Measurements from ENCODE around the gene MKS1.

MKS1 gene

GRCh38 chr17:58176200-58176599, 42.9 kb downstream of the MKS1 start:
- no peak overlapping the region for H3K27ac ChIP-seq (ENCODE audit: extremely low read depth, low read depth, low read length)
- H3K36me3 ChIP-seq (ENCODE audit: control insufficient read depth in 2 of 2, insufficient read depth in 1 of 2, low read length in 2 of 2): no peaks in the 10 kb centered on the region
- H3K4me3 ChIP-seq (ENCODE audit: low read depth, low read length): no peak overlapping the region
- no peaks in the 10 kb centered on the region for H3K9me3 ChIP-seq (ENCODE audit: control insufficient read depth, insufficient read depth, low read depth, low read length)
- TF ChIP-seq REST (tag by site-specific recombination; IDR thresholded peaks at IDR 0.05): peak; percentile 92
- no peak for TF ChIP-seq PRDM6 (tag by site-specific recombination; IDR thresholded peaks at IDR 0.05)
- TF ChIP-seq SCRT2 (tag by site-specific recombination; IDR thresholded peaks at IDR 0.05): peak; percentile 75
- TF ChIP-seq SCRT1 (tag by site-specific recombination; IDR thresholded peaks at IDR 0.05; ENCODE audit: borderline replicate concordance): peak; percentile 69; the same call in 1 of the 2 replicates
- H3K4me1 ChIP-seq (ENCODE audit: control insufficient read depth, insufficient read depth, low read length): no peaks in the 10 kb centered on the region
- ChIA-PET POLR2A (no interaction called here), CTCF (interaction anchor here (0.7 to 1.3 kb wide), 6 partner anchors 8 to 56 kb away, joined by 3 to 11 read pairs (median 4); no protein-coding TSS in a partner anchor)

GRCh38 chr17:58174871-58175270, 44.2 kb downstream of the MKS1 start:
- ChIA-PET CTCF (interaction anchor here (0.6 to 0.9 kb wide), 3 partner anchors 25 to 1081 kb away, joined by 3 to 4 read pairs (median 3); no protein-coding TSS in a partner anchor), POLR2A (no interaction called here)
- peak; percentile 79 for TF ChIP-seq ATF2 (tag by site-specific recombination; IDR thresholded peaks at IDR 0.05; ENCODE audit: low read depth)
- TF ChIP-seq ZNF324 (tag by site-specific recombination; IDR thresholded peaks at IDR 0.05): no peak

GRCh38 chr17:58172369-58173071, 46.5 kb downstream of the MKS1 start:
- CTCF ChIA-PET: interaction anchor here (0.6 to 2.3 kb wide), 25 partner anchors 8 to 314 kb away, joined by 3 to 11 read pairs (median 4); no protein-coding TSS in a partner anchor
- no peaks in the 10 kb centered on the region for H3K9me3 ChIP-seq (ENCODE audit: control insufficient read depth, insufficient read depth, low read depth, low read length)
- no peaks in the 10 kb centered on the region for H3K36me3 ChIP-seq (ENCODE audit: control insufficient read depth in 2 of 2, insufficient read depth in 1 of 2, low read length in 2 of 2)
- H3K4me3 ChIP-seq (ENCODE audit: low read depth, low read length): no peak overlapping the region
- H3K27ac ChIP-seq (ENCODE audit: extremely low read depth, low read depth, low read length): no peak overlapping the region
- POLR2A ChIA-PET: no interaction called here
- no peaks in the 10 kb centered on the region for H3K4me1 ChIP-seq (ENCODE audit: control insufficient read depth, insufficient read depth, low read length)
- peak; percentile 70 for TF ChIP-seq ZNF654 (tag by site-specific recombination; IDR thresholded peaks at IDR 0.05; ENCODE audit: low read depth)
- TF ChIP-seq ZNF449 (tag by site-specific recombination; IDR thresholded peaks at IDR 0.05): no peak
- no peak for TF ChIP-seq ZNF488 (tag by site-specific recombination; IDR thresholded peaks at IDR 0.05)
- 0 out of 2 replicates have a peak, but pooled peaks have one; percentile 27 for TF ChIP-seq PRDM4 (tag by site-specific recombination; IDR thresholded peaks at IDR 0.05)
- TF ChIP-seq ZNF518A (tag by site-specific recombination; conservative IDR thresholded peaks at IDR 0.05; ENCODE audit: low read depth): 0 out of 2 replicates have a peak, but pooled peaks have one; percentile 30

More at GRCh38 chr17:58174871-58175270, 44.2 kb downstream of the MKS1 start:
- Histone ChIP-seq H3K9me3 (ENCODE audit: control insufficient read depth, insufficient read depth, low read depth, low read length) (no peaks in the 10 kb centered on the region), H3K4me1 (ENCODE audit: control insufficient read depth, insufficient read depth, low read length) (no peaks in the 10 kb centered on the region), H3K4me3 (ENCODE audit: low read depth, low read length) (no peak overlapping the region), H3K27ac (ENCODE audit: extremely low read depth, low read depth, low read length) (no peak overlapping the region), H3K36me3 (ENCODE audit: control insufficient read depth in 2 of 2, insufficient read depth in 1 of 2, low read length in 2 of 2) (no peaks in the 10 kb centered on the region)

All from HEK293 (cell line).